Measurements from ENCODE around the gene PVALEF.

PVALEF gene

GRCh38 chr17:81182596-81182995 is 17.3 kb downstream of the PVALEF start:
- DNase-seq (ENCODE audit: low spot score) = no peak

GRCh38 chr17:81183316-81183715 is 18.0 kb downstream of the PVALEF start:
- DNase-seq (ENCODE audit: low spot score) = no peak

- no peak for DNase-seq (ENCODE audit: low spot score)
Measured at GRCh38 chr17:81183807-81184206, 18.5 kb downstream of the PVALEF start.

GRCh38 chr17:81184555-81184954 is 19.2 kb downstream of the PVALEF start:
- DNase-seq (ENCODE audit: low spot score) = no peak

GRCh38 chr17:81186203-81186602 is 20.9 kb downstream of the PVALEF start:
- DNase-seq (ENCODE audit: low spot score) = no peak

GRCh38 chr17:81187120-81187519 is 21.8 kb downstream of the PVALEF start:
- DNase-seq (ENCODE audit: low spot score) = no peak

- no peak for DNase-seq (ENCODE audit: low spot score)
Measured at GRCh38 chr17:81187586-81188490, 22.5 kb downstream of the PVALEF start.

- no peak for DNase-seq (ENCODE audit: low spot score)
Measured at GRCh38 chr17:81188491-81188840, 23.2 kb downstream of the PVALEF start.

- DNase-seq (ENCODE audit: low spot score) = no peak
Measured at GRCh38 chr17:81189016-81189415, 23.7 kb downstream of the PVALEF start.

- DNase-seq (ENCODE audit: low spot score) = no peak
Measured at GRCh38 chr17:81189670-81190530, 24.6 kb downstream of the PVALEF start.

GRCh38 chr17:81190591-81190990 is 25.3 kb downstream of the PVALEF start:
- DNase-seq (ENCODE audit: low spot score) = no peak

GRCh38 chr17:81191116-81191515 is 25.8 kb downstream of the PVALEF start:
- no peak for DNase-seq (ENCODE audit: low spot score)

- DNase-seq (ENCODE audit: low spot score) = no peak
Measured at GRCh38 chr17:81191646-81192045, 26.3 kb downstream of the PVALEF start.

- DNase-seq (ENCODE audit: low spot score) = no peak
Measured at GRCh38 chr17:81192386-81193050, 27.2 kb downstream of the PVALEF start.

GRCh38 chr17:81193051-81193410 is 27.7 kb downstream of the PVALEF start:
- DNase-seq (ENCODE audit: low spot score) = no peak

- no peak for DNase-seq (ENCODE audit: low spot score)
Measured at GRCh38 chr17:81193470-81194224, 28.3 kb downstream of the PVALEF start.

- no peak for DNase-seq (ENCODE audit: low spot score)
Measured at GRCh38 chr17:81194225-81194760, 29.0 kb downstream of the PVALEF start.

- no peak for DNase-seq (ENCODE audit: low spot score)
Measured at GRCh38 chr17:81194941-81195901, 29.9 kb downstream of the PVALEF start.

GRCh38 chr17:81195941-81196495 is 30.7 kb downstream of the PVALEF start:
- no peak for DNase-seq (ENCODE audit: low spot score)

Measured in LoVo (cell line).